HEK293 (cell line): ENCODE results near the gene ALOX5AP.

ENCODE experiments used
- CTCF ChIA-PET: fragments of 350-600 bp; formaldehyde crosslinking; extraction: SDS; loops from one replicate; lab custom pipeline; 2021; ENCODE audit warnings: antibody characterized with exemption; lab: Yijun Ruan, JAX
- POLR2A ChIA-PET: fragments of 300-600 bp; formaldehyde crosslinking; extraction: SDS; loops from one replicate; lab custom pipeline; 2020; ENCODE audit warnings: antibody characterized with exemption, inconsistent platforms; lab: Yijun Ruan, JAX
- H3K27ac ChIP-seq: fragments of 200-500 bp; sonication (Bioruptor generic); 2 replicates; pipeline ENCODE4 v1.5.1; 2014; ENCODE audit warnings: low read depth, low read length, control low read depth, inconsistent platforms; ENCODE audit errors: extremely low read depth
- H3K36me3 ChIP-seq, 2 experiments: fragments of 200-500 bp in 1 of 2; sonication (Bioruptor generic) in 1 of 2; 1 replicate in 1 of 2; 2 replicates in 1 of 2; pipeline ENCODE4 v1.5.1; 2014 to 2017; ENCODE audit warnings: inconsistent platforms in 2 of 2, low read length in 2 of 2; ENCODE audit not compliant: control insufficient read depth in 2 of 2, insufficient read depth in 1 of 2
- H3K4me1 ChIP-seq: fragments of 200-500 bp; sonication (Bioruptor generic); 2 replicates; pipeline ENCODE4 v1.5.1; 2014; ENCODE audit warnings: mild to moderate bottlenecking, low read length, inconsistent platforms; ENCODE audit not compliant: control insufficient read depth, insufficient read depth
- H3K4me3 ChIP-seq: 2 replicates; pipeline ENCODE4 v1.5.1; 2011; ENCODE audit warnings: low read depth, mild to moderate bottlenecking, control low read depth, low read length, moderate library complexity
- H3K9me3 ChIP-seq: fragments of 200-500 bp; sonication (Bioruptor generic); 2 replicates; pipeline ENCODE4 v1.5.1; 2014; ENCODE audit warnings: low read depth, low read length, inconsistent platforms; ENCODE audit not compliant: control insufficient read depth, insufficient read depth
- EGR2 ChIP-seq: fragments of 450-650 bp; formaldehyde crosslinking; IDR thresholded peaks from 2 replicates; pipeline ENCODE4 v1.5.1; 2016; ENCODE audit warnings: low read depth, missing biosample characterization, missing genetic modification characterization
- GLIS1 ChIP-seq: fragments of 450-650 bp; formaldehyde crosslinking; IDR thresholded peaks from 2 replicates; pipeline ENCODE4 v1.5.1; 2016; ENCODE audit warnings: missing biosample characterization, missing genetic modification characterization
- SALL2 ChIP-seq: fragments of 450-650 bp; formaldehyde crosslinking; IDR thresholded peaks from 2 replicates; pipeline ENCODE4 v1.5.0; 2017; ENCODE audit warnings: missing biosample characterization, mild to moderate bottlenecking, missing genetic modification characterization, borderline replicate concordance
- ZBTB11 ChIP-seq: fragments of 450-650 bp; formaldehyde crosslinking; conservative IDR thresholded peaks from 2 replicates; pipeline ENCODE4 v1.5.1; 2016; ENCODE audit warnings: low read depth, missing biosample characterization, missing genetic modification characterization
- ZNF133 ChIP-seq: fragments of 450-650 bp; formaldehyde crosslinking; IDR thresholded peaks from 2 replicates; pipeline ENCODE4 v1.5.1; 2016; ENCODE audit warnings: missing biosample characterization, missing genetic modification characterization
- ZNF155 ChIP-seq: fragments of 450-650 bp; formaldehyde crosslinking; IDR thresholded peaks from 2 replicates; pipeline ENCODE4 v1.5.1; 2016; ENCODE audit warnings: missing biosample characterization, missing genetic modification characterization
- ZNF16 ChIP-seq: fragments of 450-650 bp; formaldehyde crosslinking; IDR thresholded peaks from 2 replicates; pipeline ENCODE4 v1.5.1; 2016; ENCODE audit warnings: low read depth, missing biosample characterization, missing genetic modification characterization
- ZNF223 ChIP-seq: fragments of 450-650 bp; formaldehyde crosslinking; IDR thresholded peaks from 2 replicates; pipeline ENCODE4 v1.5.1; 2016; ENCODE audit warnings: missing biosample characterization, missing genetic modification characterization
- ZNF248 ChIP-seq: fragments of 450-650 bp; formaldehyde crosslinking; IDR thresholded peaks from 2 replicates; pipeline ENCODE4 v1.5.1; 2017; ENCODE audit warnings: missing biosample characterization, missing genetic modification characterization
- ZNF335 ChIP-seq: fragments of 450-650 bp; formaldehyde crosslinking; conservative IDR thresholded peaks from 2 replicates; pipeline ENCODE4 v1.5.1; 2016; ENCODE audit warnings: missing biosample characterization, missing genetic modification characterization
- ZNF354C ChIP-seq: fragments of 450-650 bp; formaldehyde crosslinking; IDR thresholded peaks from 2 replicates; pipeline ENCODE4 v1.5.1; 2016; ENCODE audit warnings: missing biosample characterization, missing genetic modification characterization, low read depth, borderline replicate concordance
- ZNF366 ChIP-seq: fragments of 450-650 bp; formaldehyde crosslinking; conservative IDR thresholded peaks from 2 replicates; pipeline ENCODE4 v1.5.1; 2016; ENCODE audit warnings: missing biosample characterization, missing genetic modification characterization
- ZNF426 ChIP-seq: fragments of 450-650 bp; formaldehyde crosslinking; IDR thresholded peaks from 2 replicates; pipeline ENCODE4 v1.5.1; 2017; ENCODE audit warnings: missing biosample characterization, missing genetic modification characterization, mild to moderate bottlenecking, inconsistent platforms, moderate library complexity
- ZNF529 ChIP-seq: fragments of 450-650 bp; formaldehyde crosslinking; IDR thresholded peaks from 2 replicates; pipeline ENCODE4 v1.5.1; 2017; ENCODE audit warnings: missing genetic modification characterization, missing biosample characterization; ENCODE audit not compliant: insufficient replicate concordance
- ZNF549 ChIP-seq: fragments of 450-650 bp; IDR thresholded peaks from 2 replicates; pipeline ENCODE4 v1.5.1; 2018; ENCODE audit warnings: missing biosample characterization, missing genetic modification characterization, mild to moderate bottlenecking, inconsistent platforms, moderate library complexity
- ZNF623 ChIP-seq: fragments of 450-650 bp; formaldehyde crosslinking; IDR thresholded peaks from 2 replicates; pipeline ENCODE4 v1.5.1; 2016; ENCODE audit warnings: missing biosample characterization, missing genetic modification characterization
- ZNF670 ChIP-seq: fragments of 450-650 bp; formaldehyde crosslinking; IDR thresholded peaks from 2 replicates; pipeline ENCODE4 v1.5.1; 2016; ENCODE audit warnings: missing biosample characterization, missing genetic modification characterization, low read depth
- ZNF692 ChIP-seq: fragments of 450-650 bp; formaldehyde crosslinking; IDR thresholded peaks from 2 replicates; pipeline ENCODE4 v1.5.1; 2016; ENCODE audit warnings: missing biosample characterization, missing genetic modification characterization
- ZNF843 ChIP-seq: fragments of 450-650 bp; formaldehyde crosslinking; IDR thresholded peaks from 2 replicates; pipeline ENCODE4 v1.5.1; 2016; ENCODE audit warnings: missing biosample characterization, missing genetic modification characterization
- TF ChIP-seq, protein P1 (sequence below): fragments of 450-650 bp; formaldehyde crosslinking; IDR thresholded peaks from 2 replicates; pipeline ENCODE4 v1.5.1; 2016; ENCODE audit warnings: missing biosample characterization, missing genetic modification characterization, borderline replicate concordance
- TF ChIP-seq, protein P2 (sequence below): fragments of 450-650 bp; formaldehyde crosslinking; IDR thresholded peaks from 2 replicates; pipeline ENCODE4 v1.5.1; 2017; ENCODE audit warnings: missing biosample characterization, missing genetic modification characterization
- TF ChIP-seq, protein P3 (sequence below): fragments of 450-650 bp; formaldehyde crosslinking; IDR thresholded peaks from 2 replicates; pipeline ENCODE4 v1.5.1; 2016; ENCODE audit warnings: missing biosample characterization, missing genetic modification characterization

ALOX5AP gene

DNA sequence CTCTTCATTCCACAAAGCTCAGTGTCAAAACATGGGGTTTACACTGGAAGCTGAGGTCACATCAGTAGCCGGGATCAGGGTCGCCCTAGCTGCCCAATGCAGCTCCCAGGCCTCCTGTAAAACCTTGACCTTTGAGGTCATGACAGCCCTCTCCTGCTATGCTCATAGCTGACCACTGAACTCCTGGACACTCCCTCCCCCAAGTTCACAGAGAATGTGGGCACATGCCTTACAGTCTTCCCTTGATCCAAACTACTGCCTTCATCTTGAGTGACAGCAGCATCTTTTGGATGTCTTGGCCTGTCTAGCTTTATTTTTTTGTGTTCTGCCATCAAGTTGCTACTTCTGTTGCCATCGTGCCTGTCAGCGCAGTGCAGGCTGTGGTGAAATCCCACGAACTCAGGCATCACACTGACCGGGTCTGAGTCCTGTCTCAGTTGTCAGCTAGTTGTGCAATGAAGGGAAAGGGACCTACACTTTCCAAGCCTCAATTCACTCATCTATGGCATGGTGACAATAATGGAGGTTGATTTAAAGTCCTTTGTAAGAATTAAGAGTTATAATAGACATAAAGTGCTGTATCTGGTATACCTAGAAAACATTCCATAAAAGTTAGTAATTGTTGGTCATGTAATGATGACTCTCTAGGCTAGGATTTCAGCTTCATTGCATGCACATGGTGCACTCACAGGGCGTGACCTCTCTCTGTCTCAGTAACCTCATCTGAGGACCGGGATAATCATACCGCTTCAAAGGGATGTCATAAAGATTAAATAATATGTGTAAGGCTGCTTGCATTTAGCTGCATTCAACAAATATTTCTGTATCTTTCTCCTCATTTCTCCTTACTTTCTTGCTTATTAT is 16.4 kb upstream of the ALOX5AP start:
- TF ChIP-seq ZNF354C: no peak
- no peak for TF ChIP-seq ZNF426
- TF ChIP-seq ZNF692 (tag by site-specific recombination): no peak
- TF ChIP-seq ZNF133 (tag by site-specific recombination): no peak
- no peak for TF ChIP-seq ZNF16 (tag by site-specific recombination)
- TF ChIP-seq ZBTB11: no peak
- TF ChIP-seq ZNF843 (tag by site-specific recombination): no peak
- TF ChIP-seq, protein P1, sequence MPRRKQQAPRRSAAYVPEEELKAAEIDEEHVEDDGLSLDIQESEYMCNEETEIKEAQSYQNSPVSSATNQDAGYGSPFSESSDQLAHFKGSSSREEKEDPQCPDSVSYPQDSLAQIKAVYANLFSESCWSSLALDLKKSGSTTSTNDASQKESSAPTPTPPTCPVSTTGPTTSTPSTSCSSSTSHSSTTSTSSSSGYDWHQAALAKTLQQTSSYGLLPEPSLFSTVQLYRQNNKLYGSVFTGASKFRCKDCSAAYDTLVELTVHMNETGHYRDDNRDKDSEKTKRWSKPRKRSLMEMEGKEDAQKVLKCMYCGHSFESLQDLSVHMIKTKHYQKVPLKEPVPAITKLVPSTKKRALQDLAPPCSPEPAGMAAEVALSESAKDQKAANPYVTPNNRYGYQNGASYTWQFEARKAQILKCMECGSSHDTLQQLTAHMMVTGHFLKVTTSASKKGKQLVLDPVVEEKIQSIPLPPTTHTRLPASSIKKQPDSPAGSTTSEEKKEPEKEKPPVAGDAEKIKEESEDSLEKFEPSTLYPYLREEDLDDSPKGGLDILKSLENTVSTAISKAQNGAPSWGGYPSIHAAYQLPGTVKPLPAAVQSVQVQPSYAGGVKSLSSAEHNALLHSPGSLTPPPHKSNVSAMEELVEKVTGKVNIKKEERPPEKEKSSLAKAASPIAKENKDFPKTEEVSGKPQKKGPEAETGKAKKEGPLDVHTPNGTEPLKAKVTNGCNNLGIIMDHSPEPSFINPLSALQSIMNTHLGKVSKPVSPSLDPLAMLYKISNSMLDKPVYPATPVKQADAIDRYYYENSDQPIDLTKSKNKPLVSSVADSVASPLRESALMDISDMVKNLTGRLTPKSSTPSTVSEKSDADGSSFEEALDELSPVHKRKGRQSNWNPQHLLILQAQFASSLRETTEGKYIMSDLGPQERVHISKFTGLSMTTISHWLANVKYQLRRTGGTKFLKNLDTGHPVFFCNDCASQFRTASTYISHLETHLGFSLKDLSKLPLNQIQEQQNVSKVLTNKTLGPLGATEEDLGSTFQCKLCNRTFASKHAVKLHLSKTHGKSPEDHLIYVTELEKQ (tag by site-specific recombination): no peak
- TF ChIP-seq EGR2 (tag by site-specific recombination): no peak
- TF ChIP-seq ZNF248: no peak
- no peak for TF ChIP-seq ZNF223 (tag by site-specific recombination)
- no peak for TF ChIP-seq ZNF670 (tag by site-specific recombination)
- no peak for TF ChIP-seq ZNF623 (tag by site-specific recombination)
- H3K9me3 ChIP-seq: no peaks in the 10 kb centered on the region
- no peaks in the 10 kb centered on the region for H3K4me1 ChIP-seq
- CTCF ChIA-PET: no interaction called here
- H3K27ac ChIP-seq: no peak overlapping the region
- no peaks in the 10 kb centered on the region for H3K36me3 ChIP-seq
- no peak overlapping the region for H3K4me3 ChIP-seq
- POLR2A ChIA-PET: no interaction called here

DNA sequence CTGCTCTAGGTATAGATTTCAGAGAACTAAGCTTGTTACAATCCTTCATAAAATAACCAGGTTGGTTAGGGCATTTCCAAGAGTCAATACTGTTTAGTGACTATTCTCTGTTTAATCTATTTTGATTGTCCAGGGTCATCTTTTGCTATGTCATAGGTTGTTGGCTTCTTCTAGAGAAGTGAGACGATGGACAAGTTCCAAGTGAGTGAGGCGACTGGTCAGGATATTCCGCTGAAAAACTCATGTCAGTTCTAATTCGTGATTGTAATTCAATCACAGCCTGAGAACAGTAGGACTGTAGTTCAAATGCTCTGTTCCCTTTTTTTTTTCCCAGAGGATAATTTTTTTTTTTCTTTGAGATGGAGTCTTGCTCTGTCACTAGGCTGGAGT is 15.8 kb upstream of the ALOX5AP start:
- H3K4me1 ChIP-seq: no peaks in the 10 kb centered on the region
- H3K36me3 ChIP-seq: no peaks in the 10 kb centered on the region
- POLR2A ChIA-PET: no interaction called here
- H3K9me3 ChIP-seq: no peaks in the 10 kb centered on the region
- H3K27ac ChIP-seq: no peak overlapping the region
- no peak overlapping the region for H3K4me3 ChIP-seq
- CTCF ChIA-PET: no interaction called here
- TF ChIP-seq ZNF155 (tag by site-specific recombination) (no peak), GLIS1 (tag by site-specific recombination) (no peak), SALL2 (tag by site-specific recombination) (no peak), ZNF426 (no peak), ZNF529 (tag by site-specific recombination) (no peak), ZNF366 (tag by site-specific recombination) (no peak), ZNF549 (no peak), ZNF335 (tag by site-specific recombination) (no peak)
- TF ChIP-seq, protein P2, sequence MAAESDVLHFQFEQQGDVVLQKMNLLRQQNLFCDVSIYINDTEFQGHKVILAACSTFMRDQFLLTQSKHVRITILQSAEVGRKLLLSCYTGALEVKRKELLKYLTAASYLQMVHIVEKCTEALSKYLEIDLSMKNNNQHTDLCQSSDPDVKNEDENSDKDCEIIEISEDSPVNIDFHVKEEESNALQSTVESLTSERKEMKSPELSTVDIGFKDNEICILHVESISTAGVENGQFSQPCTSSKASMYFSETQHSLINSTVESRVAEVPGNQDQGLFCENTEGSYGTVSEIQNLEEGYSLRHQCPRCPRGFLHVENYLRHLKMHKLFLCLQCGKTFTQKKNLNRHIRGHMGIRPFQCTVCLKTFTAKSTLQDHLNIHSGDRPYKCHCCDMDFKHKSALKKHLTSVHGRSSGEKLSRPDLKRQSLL (tag by site-specific recombination): no peak
- TF ChIP-seq, protein P3, sequence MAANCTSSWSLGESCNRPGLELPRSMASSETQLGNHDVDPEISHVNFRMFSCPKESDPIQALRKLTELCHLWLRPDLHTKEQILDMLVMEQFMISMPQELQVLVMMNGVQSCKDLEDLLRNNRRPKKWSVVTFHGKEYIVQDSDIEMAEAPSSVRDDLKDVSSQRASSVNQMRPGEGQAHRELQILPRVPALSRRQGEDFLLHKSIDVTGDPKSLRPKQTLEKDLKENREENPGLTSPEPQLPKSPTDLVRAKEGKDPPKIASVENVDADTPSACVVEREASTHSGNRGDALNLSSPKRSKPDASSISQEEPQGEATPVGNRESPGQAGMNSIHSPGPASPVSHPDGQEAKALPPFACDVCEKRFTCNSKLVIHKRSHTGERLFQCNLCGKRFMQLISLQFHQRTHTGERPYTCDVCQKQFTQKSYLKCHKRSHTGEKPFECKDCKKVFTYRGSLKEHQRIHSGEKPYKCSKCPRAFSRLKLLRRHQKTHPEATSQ (tag by site-specific recombination): no peak
